Measurements from ENCODE around the gene ULK3.

GRCh38 chr15:74791667-74792066 is 51.3 kb downstream of the ULK3 start:
- TF ChIP-seq EP300 (IDR thresholded peaks at IDR 0.05), result no peak
- TF ChIP-seq CTCF (IDR thresholded peaks at IDR 0.05), result no peak
